ENCODE measurements around the gene ABCC2. TPM values are rescaled to one million over a fixed set of nuclear protein-coding genes. Genes with fewer than 3 reads are reported as not detected.
A peak's percentile ranks its signal among the peaks of the same experiment; 100 is the strongest.

Gene ABCC2
- total and polyA plus RNA-seq, 8 donors: 0.60 to 1.8 (median 1.1) TPM

- Histone ChIP-seq H3K36me3 (no peaks in the 10 kb centered on the region), H3K4me3 (no peak overlapping the region), H3K27ac (no peak overlapping the region), H3K4me1 (peaks cover 4 to 32% of the 10 kb centered on the region in 2 donors), H3K9me3 (no peaks in the 10 kb centered on the region), H3K27me3 (no peaks in the 10 kb centered on the region)
- DNase-seq (no peak), ATAC-seq (no peak)
- TF ChIP-seq CTCF (IDR thresholded peaks at IDR 0.05): no peak
- intact Hi-C loops (cut with DNase I): no loop called here
Measured at GRCh38 chr10:99781734-99782429, 558 bp upstream of the ABCC2 start.

GRCh38 chr10:99784016-99784726, 1.7 kb downstream of the ABCC2 start:
- TF ChIP-seq CTCF (IDR thresholded peaks at IDR 0.05): no peak
- H3K27ac ChIP-seq: peak overlapping the region in 1 of 2 donors; percentile 1
- no peak overlapping the region for H3K4me3 ChIP-seq
- no peaks in the 10 kb centered on the region for H3K27me3 ChIP-seq
- intact Hi-C loops (cut with DNase I): no loop called here
- ATAC-seq: no peak
- H3K36me3 ChIP-seq: no peaks in the 10 kb centered on the region
- H3K9me3 ChIP-seq: no peaks in the 10 kb centered on the region
- peak in 1 of 4 donors; percentile 16 for DNase-seq
- H3K4me1 ChIP-seq: peaks cover 0 to 12% of the 10 kb centered on the region in 2 donors

GRCh38 chr10:99784727-99785441, 2.4 kb downstream of the ABCC2 start:
- TF ChIP-seq CTCF (IDR thresholded peaks at IDR 0.05): no peak
- intact Hi-C loops (cut with DNase I): no loop called here

GRCh38 chr10:99785646-99786045, 3.2 kb downstream of the ABCC2 start:
- no peak overlapping the region for H3K27ac ChIP-seq
- intact Hi-C loops (cut with DNase I): no loop called here
- TF ChIP-seq CTCF (IDR thresholded peaks at IDR 0.05): no peak
- H3K27me3 ChIP-seq: no peaks in the 10 kb centered on the region
- no peaks in the 10 kb centered on the region for H3K4me1 ChIP-seq
- no peaks in the 10 kb centered on the region for H3K36me3 ChIP-seq
- no peak overlapping the region for H3K4me3 ChIP-seq
- no peak for DNase-seq
- ATAC-seq: no peak
- no peaks in the 10 kb centered on the region for H3K9me3 ChIP-seq

More at GRCh38 chr10:99784727-99785441, 2.4 kb downstream of the ABCC2 start:
- Histone ChIP-seq H3K36me3 (no peaks in the 10 kb centered on the region), H3K4me1 (peaks cover 0 to 5% of the 10 kb centered on the region in 2 donors), H3K27me3 (no peaks in the 10 kb centered on the region), H3K27ac (peak overlapping the region in 1 of 2 donors; percentile 1), H3K9me3 (no peaks in the 10 kb centered on the region), H3K4me3 (no peak overlapping the region)
- DNase-seq: no peak
- ATAC-seq: no peak

GRCh38 chr10:99787311-99787710, 4.9 kb downstream of the ABCC2 start:
- H3K27ac ChIP-seq: no peak overlapping the region
- no peak overlapping the region for H3K4me3 ChIP-seq
- DNase-seq: no peak
- no peaks in the 10 kb centered on the region for H3K36me3 ChIP-seq
- H3K9me3 ChIP-seq: no peaks in the 10 kb centered on the region
- ATAC-seq: no peak
- no peaks in the 10 kb centered on the region for H3K27me3 ChIP-seq
- no peaks in the 10 kb centered on the region for H3K4me1 ChIP-seq
- no peak for TF ChIP-seq CTCF (IDR thresholded peaks at IDR 0.05)
- intact Hi-C loops (cut with DNase I): no loop called here
